Measurements from ENCODE around the gene ACACA.
"Not testable (repeated sequence)": the region's sequence is repeated elsewhere in the genome, so short reads cannot be mapped to it uniquely, and the experiment has no call there.

The ACACA gene

DNA sequence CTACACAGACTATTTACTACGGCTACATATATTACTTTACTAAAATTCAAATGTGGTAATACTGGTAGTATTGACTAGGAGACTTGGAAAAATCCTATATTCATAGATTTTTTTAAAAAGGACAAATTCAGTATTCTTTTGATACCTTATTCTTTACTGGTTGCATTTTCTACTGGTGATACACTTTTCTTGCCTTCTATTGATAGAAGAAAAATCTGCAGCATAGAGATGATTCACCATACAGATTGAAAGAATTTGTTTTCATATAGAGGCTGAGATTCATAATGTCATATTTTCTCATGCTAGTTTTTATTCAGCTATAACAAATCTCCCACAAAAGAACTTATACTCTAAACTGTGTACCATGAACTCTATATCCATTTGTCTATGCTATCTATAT, 226.3 kb downstream of the ACACA start:
- DNase-seq (ENCODE audit: low read depth in 4 of 4, low spot score in 1 of 4) = no peak

DNA sequence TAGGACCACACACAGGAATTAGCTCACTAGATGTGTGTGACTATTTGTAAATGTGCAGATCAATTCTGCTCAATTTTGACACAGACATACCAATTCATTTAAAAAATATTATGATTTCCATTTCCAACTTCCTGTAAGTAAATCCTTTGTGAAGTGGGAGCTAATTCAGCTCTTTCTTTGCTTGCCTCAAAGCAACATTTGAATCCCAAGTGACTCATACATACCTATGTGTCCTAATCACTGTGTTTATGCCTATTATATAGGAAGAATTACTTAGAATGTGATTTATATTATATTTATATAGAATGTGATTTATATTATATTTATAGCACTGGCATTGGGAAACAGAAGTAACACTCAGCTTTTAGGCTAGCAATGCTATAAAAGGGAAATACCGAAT, 226.7 kb downstream of the ACACA start:
- DNase-seq (ENCODE audit: low read depth in 4 of 4, low spot score in 1 of 4) = no peak

GRCh38 chr17:37177254-37177870, 229.3 kb downstream of the ACACA start:
- DNase-seq (ENCODE audit: low read depth in 4 of 4, low spot score in 1 of 4) = no peak

- DNase-seq (ENCODE audit: low read depth in 4 of 4, low spot score in 1 of 4) = no peak
Observed at GRCh38 chr17:37176723-37177122, 229.9 kb downstream of the ACACA start.

GRCh38 chr17:37174205-37174604, 232.4 kb downstream of the ACACA start:
- no peak for DNase-seq (ENCODE audit: low read depth in 4 of 4, low spot score in 1 of 4)

DNA sequence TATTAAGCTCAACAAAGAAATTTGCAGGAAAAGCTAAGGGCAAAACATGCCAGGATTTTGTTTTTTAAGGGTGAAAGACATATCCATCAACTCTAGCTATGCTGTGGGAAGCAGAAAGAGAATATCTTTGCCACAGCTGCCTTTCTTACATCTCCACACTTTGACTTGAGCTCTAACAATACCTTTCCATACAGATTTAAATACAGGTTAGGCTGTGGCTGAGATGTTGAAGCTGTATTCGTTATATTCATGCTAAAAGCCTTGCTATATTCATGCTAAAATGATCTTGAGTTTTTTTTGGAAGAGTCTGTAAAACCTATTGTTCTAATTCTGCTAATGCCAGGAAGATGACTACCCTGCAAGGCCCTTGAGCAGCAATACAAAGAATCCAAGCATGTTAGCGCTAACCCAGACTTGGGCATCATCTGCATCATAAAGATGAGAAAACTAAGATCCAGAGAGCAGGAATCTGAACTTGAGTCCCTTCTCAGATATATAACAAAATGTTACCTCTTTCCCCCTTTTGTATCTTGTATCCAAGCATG, 235.7 kb downstream of the ACACA start:
- no peak for DNase-seq (ENCODE audit: low read depth in 4 of 4, low spot score in 1 of 4)

GRCh38 chr17:37168731-37169353, 237.8 kb downstream of the ACACA start:
- DNase-seq (ENCODE audit: low read depth in 4 of 4, low spot score in 1 of 4) = no peak

DNA sequence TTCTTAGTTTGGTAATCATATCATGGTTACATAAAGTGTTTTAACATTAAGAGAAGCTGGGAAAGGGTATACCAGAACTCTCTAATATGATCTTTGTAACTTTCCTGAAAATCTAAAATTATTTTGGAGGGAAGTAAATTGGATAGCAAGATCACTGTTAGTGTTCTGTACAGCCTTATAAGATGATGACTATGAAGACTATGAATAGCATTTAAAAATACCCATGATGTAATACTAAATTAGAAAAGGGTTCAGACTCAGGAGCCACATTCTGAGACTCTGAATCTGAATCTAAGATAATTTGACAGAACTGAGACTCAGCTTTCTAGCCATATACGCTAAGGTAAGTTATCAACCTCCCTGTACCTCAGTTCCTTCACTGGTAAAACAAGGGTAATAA, 238.9 kb downstream of the ACACA start:
- DNase-seq (ENCODE audit: low read depth in 4 of 4, low spot score in 1 of 4) = no peak

GRCh38 chr17:37164057-37164456, 242.6 kb downstream of the ACACA start:
- no peak for DNase-seq (ENCODE audit: low read depth in 4 of 4, low spot score in 1 of 4)

DNA sequence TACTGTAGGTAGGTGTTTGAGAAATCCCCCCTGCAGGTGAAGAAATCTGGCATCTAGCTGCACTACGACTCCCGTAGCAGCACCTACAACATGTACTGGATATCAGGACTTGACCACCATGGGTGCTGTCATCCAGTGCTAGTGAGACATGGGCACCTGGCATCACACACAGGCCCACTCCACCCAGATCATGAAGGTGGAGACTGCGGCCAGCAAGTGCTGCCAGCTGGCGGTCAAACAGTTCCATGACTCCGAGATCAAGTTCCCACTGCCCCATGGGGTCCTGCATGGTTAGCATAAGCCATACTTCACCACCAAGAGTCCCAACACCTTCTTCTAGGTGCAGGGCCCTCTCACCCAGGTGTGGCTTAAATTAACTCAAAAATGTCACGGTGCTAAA, 243.8 kb downstream of the ACACA start:
- no peak for DNase-seq (ENCODE audit: low read depth in 4 of 4, low spot score in 1 of 4)

GRCh38 chr17:37160944-37161343, 245.7 kb downstream of the ACACA start:
- DNase-seq (ENCODE audit: low read depth in 4 of 4, low spot score in 1 of 4) = no peak

GRCh38 chr17:37158290-37158689, 248.3 kb downstream of the ACACA start:
- DNase-seq (ENCODE audit: low read depth in 4 of 4, low spot score in 1 of 4) = no peak

GRCh38 chr17:37148156-37148555, 258.5 kb downstream of the ACACA start:
- DNase-seq (ENCODE audit: low read depth in 4 of 4, low spot score in 1 of 4) = no peak

DNA sequence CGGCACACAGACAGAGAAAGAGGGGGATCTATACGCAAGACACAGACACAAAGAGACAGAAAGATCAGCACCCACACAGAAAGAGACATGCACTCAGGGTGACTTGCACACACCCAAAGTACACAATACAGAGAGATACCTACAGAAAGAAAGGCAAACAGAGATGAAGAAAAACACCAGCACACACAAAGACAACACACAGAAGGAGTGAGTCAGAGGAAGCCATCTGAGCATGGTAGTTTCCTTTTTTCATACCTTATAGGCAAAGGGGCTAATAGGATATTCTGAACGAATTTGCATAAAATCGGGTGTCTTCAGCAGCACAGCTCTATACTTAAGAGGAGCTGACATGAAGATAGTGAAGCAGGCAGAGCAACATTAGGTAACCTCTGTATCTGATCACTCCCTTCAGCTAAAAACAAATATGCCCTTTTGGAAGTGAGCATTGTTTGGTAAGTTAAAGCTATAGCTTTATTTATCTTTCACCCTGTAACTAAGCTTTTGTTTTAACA, 259.3 kb downstream of the ACACA start:
- no peak for DNase-seq (ENCODE audit: low read depth in 4 of 4, low spot score in 1 of 4)

DNA sequence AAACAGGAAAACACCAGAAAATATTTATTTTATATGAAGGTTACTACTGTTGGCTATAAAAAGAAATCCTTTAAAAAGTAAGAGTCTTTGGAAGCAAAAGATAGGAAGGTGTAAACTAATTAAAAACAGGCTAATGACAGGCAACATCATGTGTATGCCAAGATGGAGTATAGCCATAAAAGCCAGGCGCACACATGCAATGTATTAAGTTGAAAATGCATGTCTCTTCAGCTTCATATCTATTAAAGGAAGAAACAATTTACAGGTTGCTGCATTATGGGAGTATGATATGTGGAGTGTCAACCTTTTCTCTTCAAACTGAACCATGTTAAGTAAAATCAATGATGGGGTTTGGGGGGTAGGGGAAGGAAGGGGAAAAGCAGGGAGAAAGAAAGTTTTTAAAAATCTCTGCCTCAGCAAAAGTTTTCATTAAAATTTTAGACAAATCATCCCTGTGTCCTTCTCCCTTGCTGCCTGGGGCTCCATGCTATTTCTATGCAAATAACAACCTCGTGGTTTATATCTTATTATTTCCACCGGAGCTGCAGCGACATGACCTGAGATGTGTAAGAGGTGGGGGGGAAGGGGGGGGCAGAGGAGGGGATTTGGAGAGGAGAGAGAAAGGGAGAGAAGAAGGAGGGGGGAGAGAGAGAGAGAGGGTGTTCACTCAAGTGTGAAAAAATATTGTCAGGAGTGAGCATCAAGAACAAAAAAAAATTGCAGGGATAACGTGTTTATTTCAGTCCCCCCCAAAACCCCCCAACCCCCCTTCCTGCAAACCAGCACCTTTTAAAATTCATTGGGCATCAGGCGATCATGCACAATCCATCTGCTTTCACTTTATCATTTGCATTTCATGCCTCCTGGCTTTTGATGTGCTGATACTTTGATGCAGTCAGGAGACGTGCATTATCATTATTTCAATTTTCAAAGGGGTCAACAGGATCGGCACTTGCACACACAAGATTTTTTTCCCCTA, 260.3 kb downstream of the ACACA start:
- DNase-seq (ENCODE audit: low read depth in 4 of 4, low spot score in 1 of 4) = no peak

DNA sequence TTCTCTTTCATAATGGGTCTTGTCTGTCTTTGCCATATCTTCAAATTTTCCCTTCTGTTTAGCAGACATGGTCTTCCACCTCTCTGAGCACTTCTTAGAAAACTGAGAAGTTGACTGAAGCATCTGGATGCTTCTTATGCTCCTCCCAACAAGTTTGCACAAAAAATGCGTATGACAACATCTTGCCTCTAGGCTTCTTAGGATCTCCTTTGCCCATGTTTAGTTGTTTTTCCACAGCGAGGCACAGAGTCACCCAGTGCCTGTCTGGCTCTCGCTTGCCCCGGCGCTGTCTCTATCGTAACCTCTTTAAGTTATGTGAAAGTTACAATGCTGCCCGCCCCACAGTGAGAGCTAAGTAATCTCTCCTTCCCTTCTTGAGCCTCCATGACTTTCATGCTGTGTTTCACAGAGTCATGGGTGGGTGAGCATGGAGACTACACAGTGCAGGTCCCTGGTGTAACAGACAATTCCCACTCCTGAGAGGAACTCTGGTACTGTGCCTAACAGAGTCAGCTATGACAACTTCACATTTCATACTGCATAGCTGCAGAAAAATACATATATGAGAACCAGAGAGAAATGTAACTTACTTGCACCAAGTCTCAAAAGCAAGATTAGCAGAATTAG, 262.4 kb downstream of the ACACA start:
- DNase-seq (ENCODE audit: low read depth in 4 of 4, low spot score in 1 of 4) = no peak

GRCh38 chr17:37143558-37143957, 263.1 kb downstream of the ACACA start:
- not testable (repeated sequence) for DNase-seq (ENCODE audit: low read depth in 4 of 4, low spot score in 1 of 4)

- no peak for DNase-seq (ENCODE audit: low read depth in 4 of 4, low spot score in 1 of 4)
Observed at GRCh38 chr17:37142294-37142896, 264.2 kb downstream of the ACACA start.

- no peak for DNase-seq (ENCODE audit: low read depth in 4 of 4, low spot score in 1 of 4)
Observed at GRCh38 chr17:37138571-37139120, 268.0 kb downstream of the ACACA start.

GRCh38 chr17:37137906-37138514, 268.6 kb downstream of the ACACA start:
- no peak for DNase-seq (ENCODE audit: low read depth in 4 of 4, low spot score in 1 of 4)

Data from stimulated activated CD4-positive, alpha-beta T cell treated with anti-CD3 and anti-CD28 coated beads, Interleukin-1b, Interleukin-23, amount 100 ng/mL, for 24 hours (primary cell).